H1 (cell line): ENCODE data around the gene FAH. TPM values are rescaled to one million over a fixed set of nuclear protein-coding genes. Genes with fewer than 3 reads are reported as not detected.

ENCODE experiments used
- BACH1 ChIP-seq: IDR thresholded peaks from 2 replicates; pipeline ENCODE4 v1.6.1; 2012; ENCODE audit warnings: low read length, improper control_type of control experiment
- CHD7 ChIP-seq: fragments of 300-600 bp; sonication (generic); IDR thresholded peaks from 2 replicates; pipeline ENCODE4 v1.7.1; 2012; ENCODE audit warnings: low read length, moderate library complexity, mild to moderate bottlenecking, inconsistent platforms; ENCODE audit not compliant: insufficient replicate concordance
- EP300 ChIP-seq, 2 experiments: IDR thresholded peaks; 1 replicate in 1 of 2; 2 replicates in 1 of 2; pipeline ENCODE4 v1.6.1; 2011 to 2012; ENCODE audit warnings: low read depth in 2 of 2, low read length in 2 of 2, mild to moderate bottlenecking in 2 of 2, borderline replicate concordance in 1 of 2, inconsistent platforms in 1 of 2, moderate library complexity in 1 of 2
- FOSL1 ChIP-seq: IDR thresholded peaks from 2 replicates; pipeline ENCODE4 v1.6.1; 2011; ENCODE audit warnings: mild to moderate bottlenecking, low read depth, low read length, moderate library complexity; ENCODE audit not compliant: insufficient read depth
- KDM1A ChIP-seq: fragments of 200-600, 300-600 bp; sonication (generic); IDR thresholded peaks from 2 replicates; pipeline ENCODE4 v1.7.1; 2016; ENCODE audit warnings: mild to moderate bottlenecking, low read length, borderline replicate concordance
- KDM4A ChIP-seq: IDR thresholded peaks from one replicate; pipeline ENCODE4 v1.7.1; 2012; ENCODE audit warnings: low read depth, mild to moderate bottlenecking, moderate library complexity, low read length, inconsistent platforms; ENCODE audit not compliant: severe bottlenecking
- MAFK ChIP-seq: IDR thresholded peaks from 2 replicates; pipeline ENCODE4 v1.6.1; 2012; ENCODE audit warnings: low read depth, mild to moderate bottlenecking, improper control_type of control experiment, low read length
- NANOG ChIP-seq: IDR thresholded peaks from 2 replicates; pipeline ENCODE4 v1.6.1; 2011; ENCODE audit warnings: low read length, low read depth, mild to moderate bottlenecking, inconsistent platforms; ENCODE audit not compliant: insufficient read depth, poor library complexity, severe bottlenecking
- POU5F1 ChIP-seq: IDR thresholded peaks from 2 replicates; pipeline ENCODE4 v1.6.1; 2011; ENCODE audit warnings: low read depth, mild to moderate bottlenecking, low read length, moderate library complexity
- RXRA ChIP-seq: IDR thresholded peaks from 2 replicates; pipeline ENCODE4 v1.6.1; 2011; ENCODE audit warnings: low read depth, mild to moderate bottlenecking, low read length, moderate library complexity; ENCODE audit not compliant: insufficient read depth
- SP2 ChIP-seq: IDR thresholded peaks from 2 replicates; pipeline ENCODE4 v1.6.1; 2012; ENCODE audit warnings: mild to moderate bottlenecking, low read length, inconsistent platforms
- SP4 ChIP-seq: IDR thresholded peaks from 2 replicates; pipeline ENCODE4 v1.6.1; 2012; ENCODE audit warnings: low read length, inconsistent platforms
- polyA plus RNA-seq, 7 experiments: library from polyadenylated mRNA; depleted of rRNA in 3 of 7; stranded (reverse) in 5 of 7; unstranded in 2 of 7; fragments of >200 nt in 5 of 7; fragments of 200-250 nt in 2 of 7; gene quantifications; 1 replicate in 5 of 7; 2 replicates in 1 of 7; 4 replicates in 1 of 7; pipeline versions ENCODE4 v1.2.1 to v1.2.3, GENCODE V29; 2011 to 2013; ENCODE audit warnings: missing spikeins in 2 of 7, mixed read lengths in 2 of 7
- total RNA-seq: library from RNA; stranded (reverse); fragmentation: NEBNext Ultra II Directional; extraction: Animal tissue kit (Norgen Biotek cat#: 25700); gene quantifications from 2 replicates; pipeline ENCODE4 v1.2.1, GENCODE V29; 2021

The FAH gene
- total and polyA plus RNA-seq, 2 of the 8 experiments (the other 6 are each of a cell fraction or from before 2014, with no cell fraction given): 20.0 to 21.7 TPM

DNA sequence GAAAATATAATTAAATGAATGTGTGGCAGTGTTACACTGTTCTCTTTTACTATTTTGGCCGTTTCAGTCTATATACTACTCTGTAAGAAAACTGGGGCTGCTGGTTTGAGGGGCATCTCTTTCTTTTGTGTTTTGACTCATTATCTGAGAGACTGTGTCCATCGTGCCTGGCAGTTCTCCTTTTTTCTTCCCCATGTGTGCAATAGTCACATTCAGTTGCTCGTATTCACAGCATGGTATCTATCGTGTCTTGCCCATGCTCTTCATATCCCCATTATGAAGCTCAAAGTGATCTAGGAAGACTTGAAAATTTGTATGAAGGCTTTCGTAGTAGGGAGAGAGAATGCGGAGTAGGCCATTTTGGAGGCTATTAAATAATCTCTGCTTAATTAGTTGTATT is 29.8 kb upstream of the FAH start (continued):
- TF ChIP-seq CHD7 (no peak), FOSL1 (no peak), POU5F1 (no peak), EP300 (IDR thresholded peaks at IDR 0.05; ENCODE audit: borderline replicate concordance in 1 of 2, low read depth in 2 of 2, low read length in 2 of 2) (no peak), MAFK (no peak), KDM1A (no peak), SP4 (no peak), NANOG (no peak), RXRA (no peak), SP2 (no peak), BACH1 (no peak), KDM4A (no peak)
